Uterus (tissue), 4 donors: Measurements from ENCODE around the gene WWP2. TPM values are rescaled to one million over a fixed set of nuclear protein-coding genes. Genes with fewer than 3 reads are reported as not detected.

Source experiments
- DNase-seq, 2 donors: peaks; one replicate each; pipeline ENCODE4 v3.0.0-alpha.2; 2019 to 2020
- H3K27ac ChIP-seq, 2 donors: fragments of 200-600 bp; sonication (generic); 1 replicate in 1 of 2; 2 replicates in 1 of 2; pipeline ENCODE4 v1.5.1; 2016 to 2018
- H3K27me3 ChIP-seq, 2 donors: fragments of 200-600 bp; sonication (generic); one replicate each; pipeline ENCODE4 v1.5.1; 2018 to 2019; ENCODE audit warnings: control low read depth in 1 of 2
- H3K36me3 ChIP-seq, 2 donors: fragments of 200-600 bp; sonication (generic); one replicate each; pipeline ENCODE4 v1.5.1; 2019; ENCODE audit warnings: control low read depth in 1 of 2
- H3K4me1 ChIP-seq, 2 donors: fragments of 200-600 bp; sonication (generic); one replicate each; pipeline ENCODE4 v1.5.1; 2018 to 2019; ENCODE audit warnings: control low read depth in 1 of 2
- H3K4me3 ChIP-seq, 2 donors: fragments of 200-600 bp; sonication (generic); 1 replicate in 1 of 2; 2 replicates in 1 of 2; pipeline ENCODE4 v1.5.1; 2018 to 2019; ENCODE audit warnings: mild to moderate bottlenecking in 1 of 2
- H3K9me3 ChIP-seq, 2 donors: fragments of 200-600 bp; sonication (generic); one replicate each; pipeline ENCODE4 v1.5.1; 2019; ENCODE audit warnings: control low read depth in 1 of 2
- POLR2A ChIP-seq, 2 donors: fragments of 450-650 bp; IDR thresholded peaks; one replicate each; pipeline ENCODE4 v1.6.1; 2016; ENCODE audit warnings: antibody characterized with exemption in 2 of 2, mild to moderate bottlenecking in 1 of 2, moderate library complexity in 1 of 2
- intact Hi-C: fragments of 100-400 bp; cut with DNase I; formaldehyde crosslinking; loops from one replicate; pipeline ENCODE4 v1.15.1; 2023; ENCODE audit warnings: low total_unique reads
- total RNA-seq, 4 donors: library from RNA; depleted of rRNA in 3 of 4; stranded (reverse); fragments of >200 nt in 3 of 4; gene quantifications; one replicate each; pipeline versions ENCODE4 v1.1.0 to v1.2.4, GENCODE V29; 2014 to 2023
- TF ChIP-seq, protein P1 (sequence below), 4 experiments: fragments of 200-600 bp in 2 of 4; fragments of 450-650 bp in 2 of 4; sonication (generic) in 2 of 4; IDR thresholded peaks; one replicate each; pipeline ENCODE4 v1.5.1; 2016 to 2019; ENCODE audit warnings: antibody characterized with exemption in 4 of 4, mild to moderate bottlenecking in 2 of 4, moderate library complexity in 1 of 4
- donor health status: DM: yes; HTN: yes; CAD: no.

Gene WWP2
- total RNA-seq, 4 donors from 2014 or later: 12.8 to 57.9 (median 32.4) TPM

DNA sequence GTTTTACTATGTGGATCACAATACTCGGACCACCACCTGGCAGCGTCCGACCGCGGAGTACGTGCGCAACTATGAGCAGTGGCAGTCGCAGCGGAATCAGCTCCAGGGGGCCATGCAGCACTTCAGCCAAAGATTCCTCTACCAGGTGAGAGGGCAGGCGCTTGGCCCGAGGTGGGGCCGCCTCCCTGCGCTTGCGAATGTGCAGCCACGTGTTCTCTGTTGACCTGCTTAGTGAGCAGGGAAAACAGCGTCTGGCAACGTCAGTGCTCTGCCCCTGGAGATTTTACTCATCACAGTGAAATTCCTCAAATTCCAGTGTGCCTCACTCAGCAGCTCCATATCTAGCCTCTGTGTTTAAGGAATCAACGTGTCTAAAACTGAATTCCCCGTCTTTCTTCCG is 155.6 kb downstream of the WWP2 start:
- Histone ChIP-seq H3K4me1 (peaks cover 0 to 3% of the 10 kb centered on the region in 2 donors), H3K4me3 (peak overlapping the region; percentile 5 to 23), H3K27me3 (no peaks in the 10 kb centered on the region), H3K36me3 (no peaks in the 10 kb centered on the region), H3K27ac (peak overlapping the region; percentile 71 to 80), H3K9me3 (no peaks in the 10 kb centered on the region)
- peak; percentile 66 to 73 for DNase-seq
- intact Hi-C loops: no loop called here
- TF ChIP-seq, protein P1, sequence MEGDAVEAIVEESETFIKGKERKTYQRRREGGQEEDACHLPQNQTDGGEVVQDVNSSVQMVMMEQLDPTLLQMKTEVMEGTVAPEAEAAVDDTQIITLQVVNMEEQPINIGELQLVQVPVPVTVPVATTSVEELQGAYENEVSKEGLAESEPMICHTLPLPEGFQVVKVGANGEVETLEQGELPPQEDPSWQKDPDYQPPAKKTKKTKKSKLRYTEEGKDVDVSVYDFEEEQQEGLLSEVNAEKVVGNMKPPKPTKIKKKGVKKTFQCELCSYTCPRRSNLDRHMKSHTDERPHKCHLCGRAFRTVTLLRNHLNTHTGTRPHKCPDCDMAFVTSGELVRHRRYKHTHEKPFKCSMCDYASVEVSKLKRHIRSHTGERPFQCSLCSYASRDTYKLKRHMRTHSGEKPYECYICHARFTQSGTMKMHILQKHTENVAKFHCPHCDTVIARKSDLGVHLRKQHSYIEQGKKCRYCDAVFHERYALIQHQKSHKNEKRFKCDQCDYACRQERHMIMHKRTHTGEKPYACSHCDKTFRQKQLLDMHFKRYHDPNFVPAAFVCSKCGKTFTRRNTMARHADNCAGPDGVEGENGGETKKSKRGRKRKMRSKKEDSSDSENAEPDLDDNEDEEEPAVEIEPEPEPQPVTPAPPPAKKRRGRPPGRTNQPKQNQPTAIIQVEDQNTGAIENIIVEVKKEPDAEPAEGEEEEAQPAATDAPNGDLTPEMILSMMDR (IDR thresholded peaks at IDR 0.05): no peak
- no peak for TF ChIP-seq POLR2A (IDR thresholded peaks at IDR 0.05)

DNA sequence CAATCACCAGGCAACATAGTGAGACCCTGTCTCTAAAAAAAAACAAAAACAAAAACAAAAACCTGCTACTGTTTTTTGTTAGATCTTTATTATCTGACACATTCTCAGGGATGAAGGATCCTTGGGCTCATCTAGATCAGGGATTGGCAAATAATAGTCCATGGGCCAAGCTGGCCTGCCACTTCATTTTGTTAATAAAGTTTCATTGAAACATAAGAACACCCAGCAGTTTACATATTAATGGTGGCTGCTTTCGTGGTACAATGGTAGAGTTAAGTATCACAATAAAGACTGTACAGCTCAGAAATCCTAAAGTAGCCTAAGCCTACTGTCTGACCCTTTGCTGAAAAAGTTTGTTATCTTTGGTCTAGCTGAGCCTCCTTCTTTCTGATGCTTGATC is 156.1 kb downstream of the WWP2 start:
- Histone ChIP-seq H3K36me3 (no peaks in the 10 kb centered on the region), H3K4me1 (peaks cover 0 to 3% of the 10 kb centered on the region in 2 donors), H3K9me3 (no peaks in the 10 kb centered on the region), H3K27ac (peak overlapping the region; percentile 71 to 80), H3K27me3 (no peaks in the 10 kb centered on the region), H3K4me3 (peak overlapping the region; percentile 5 to 23)
- TF ChIP-seq, protein P1 (IDR thresholded peaks at IDR 0.05): no peak
- TF ChIP-seq POLR2A (IDR thresholded peaks at IDR 0.05): no peak
- intact Hi-C loops: no loop called here
- no peak for DNase-seq

DNA sequence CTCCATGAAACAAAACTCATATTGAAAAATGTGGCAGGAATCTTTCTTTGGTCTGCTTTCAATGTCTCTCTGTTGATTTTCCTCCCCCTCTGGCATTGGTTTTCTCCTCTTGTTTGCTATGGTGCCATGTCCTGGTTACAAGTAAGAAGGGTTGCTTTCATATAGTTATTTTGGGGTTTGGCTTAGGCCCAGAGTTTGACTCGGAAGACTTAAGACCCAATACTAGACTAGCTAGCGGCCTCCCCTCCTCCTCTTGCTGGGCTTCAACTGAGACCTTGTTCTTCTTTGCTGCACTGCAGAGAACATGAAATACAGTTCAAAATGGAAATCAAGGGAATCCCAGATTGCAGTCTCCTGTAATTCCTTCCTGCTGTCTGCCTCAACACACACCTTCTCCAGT is 159.0 kb downstream of the WWP2 start:
- H3K4me3 ChIP-seq: no peak overlapping the region
- no peak for DNase-seq
- H3K27me3 ChIP-seq: no peaks in the 10 kb centered on the region
- H3K36me3 ChIP-seq: no peaks in the 10 kb centered on the region
- intact Hi-C loops: no loop called here
- no peak overlapping the region for H3K27ac ChIP-seq
- H3K4me1 ChIP-seq: peaks cover 0 to 10% of the 10 kb centered on the region in 2 donors
- no peaks in the 10 kb centered on the region for H3K9me3 ChIP-seq
- no peak for TF ChIP-seq POLR2A (IDR thresholded peaks at IDR 0.05)
- TF ChIP-seq, protein P1 (IDR thresholded peaks at IDR 0.05): no peak

DNA sequence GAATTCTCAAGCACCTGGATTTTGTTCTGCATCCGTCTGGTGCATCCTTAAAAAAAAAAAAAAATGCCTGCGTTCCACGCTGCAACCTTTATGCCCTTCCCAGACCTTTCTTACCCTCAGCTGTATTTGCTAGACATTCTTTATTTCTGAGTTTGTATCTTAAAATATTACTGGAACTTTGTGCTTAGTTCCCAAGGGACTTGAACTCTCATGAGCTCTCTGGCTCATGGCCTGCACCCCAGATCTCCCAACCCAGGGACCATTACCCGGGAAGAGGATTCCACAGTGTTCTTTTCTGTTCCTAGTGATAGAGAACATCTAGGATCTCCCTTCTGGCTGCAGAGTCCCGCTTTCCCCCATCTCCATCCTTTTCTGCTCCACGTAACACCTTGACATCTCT is 160.1 kb downstream of the WWP2 start:
- intact Hi-C loops: no loop called here
- Histone ChIP-seq H3K9me3 (no peaks in the 10 kb centered on the region), H3K27ac (peak overlapping the region; percentile 92 to 99), H3K4me3 (no peak overlapping the region), H3K4me1 (peaks cover 0 to 12% of the 10 kb centered on the region in 2 donors), H3K36me3 (no peaks in the 10 kb centered on the region), H3K27me3 (no peaks in the 10 kb centered on the region)
- no peak for DNase-seq
- TF ChIP-seq POLR2A (IDR thresholded peaks at IDR 0.05): no peak
- TF ChIP-seq, protein P1 (IDR thresholded peaks at IDR 0.05): no peak

DNA sequence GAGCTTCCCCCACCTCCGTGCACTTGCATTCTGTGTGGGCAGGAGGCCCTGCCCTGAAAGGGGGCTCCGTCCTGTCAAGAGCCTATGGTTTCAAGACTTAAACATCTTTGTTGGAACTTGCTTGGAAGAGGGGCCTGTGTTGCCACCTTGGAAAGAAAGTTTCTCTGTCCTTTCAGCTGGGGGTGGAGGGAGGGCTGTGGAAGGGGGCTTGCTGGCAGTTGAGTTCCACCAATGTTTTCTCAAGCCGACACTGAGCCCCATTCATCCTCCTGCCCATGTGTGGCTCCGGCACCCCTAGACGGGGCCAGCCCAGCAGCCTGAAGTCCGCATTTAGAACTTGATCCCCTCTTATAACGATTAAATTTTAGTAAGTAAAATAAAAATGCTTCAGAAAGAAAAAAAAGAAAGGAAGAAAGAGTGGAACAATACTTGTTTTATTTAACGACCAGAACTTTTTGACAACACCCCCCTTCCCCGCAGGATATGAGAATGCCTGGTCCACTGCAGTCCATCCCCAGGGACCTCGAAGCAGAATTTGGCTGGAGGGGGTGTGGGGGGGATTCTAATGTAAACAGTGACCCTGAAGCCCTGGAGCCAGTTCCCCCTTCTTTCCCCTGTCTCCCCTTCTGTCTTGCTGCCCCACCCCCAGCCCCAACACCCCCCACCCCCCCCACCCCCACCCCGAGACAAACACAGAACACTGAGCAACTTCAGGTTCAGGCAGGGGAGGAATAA is 162.1 kb downstream of the WWP2 start:
- DNase-seq: no peak
- Histone ChIP-seq H3K4me1 (peaks cover 0 to 17% of the 10 kb centered on the region in 2 donors), H3K9me3 (no peaks in the 10 kb centered on the region), H3K27ac (peak overlapping the region; percentile 92 to 99), H3K4me3 (no peak overlapping the region), H3K27me3 (no peaks in the 10 kb centered on the region), H3K36me3 (no peaks in the 10 kb centered on the region)
- intact Hi-C loops: no loop called here
- TF ChIP-seq, protein P1 (IDR thresholded peaks at IDR 0.05): no peak
- no peak for TF ChIP-seq POLR2A (IDR thresholded peaks at IDR 0.05)
